GM12892 (cell line): Measurements from ENCODE around the gene PTX3.

Experiments used
- POLR2A ChIP-seq: IDR thresholded peaks from 2 replicates; pipeline ENCODE4 v1.6.1; 2011; ENCODE audit warnings: low read depth, low read length, control low read depth
- POLR2AphosphoS5 ChIP-seq: IDR thresholded peaks from 2 replicates; pipeline ENCODE4 v1.6.1; 2011; ENCODE audit warnings: low read depth, low read length, control low read depth

DNA sequence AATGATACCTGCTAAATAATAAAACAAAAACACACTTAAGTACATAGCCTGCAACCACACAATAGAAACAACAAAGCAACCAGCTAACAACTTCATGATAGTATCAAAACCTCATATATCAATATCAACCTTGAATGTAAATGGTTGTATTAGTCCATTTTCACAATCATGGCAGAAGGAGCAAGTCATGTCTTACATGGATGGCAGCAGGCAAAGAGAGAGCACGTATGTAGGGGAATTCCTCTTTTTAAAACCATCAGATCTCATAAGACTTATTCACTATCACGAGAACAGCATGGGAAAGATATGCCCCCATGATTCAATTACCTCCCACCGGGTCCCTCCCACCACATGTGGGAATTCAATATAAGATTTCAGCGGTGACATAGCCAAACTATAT is 44.5 kb upstream of the PTX3 start:
- no peak for TF ChIP-seq POLR2AphosphoS5
- no peak for TF ChIP-seq POLR2A
